ENCODE data around the gene TYW3.

Gene TYW3, protein sequence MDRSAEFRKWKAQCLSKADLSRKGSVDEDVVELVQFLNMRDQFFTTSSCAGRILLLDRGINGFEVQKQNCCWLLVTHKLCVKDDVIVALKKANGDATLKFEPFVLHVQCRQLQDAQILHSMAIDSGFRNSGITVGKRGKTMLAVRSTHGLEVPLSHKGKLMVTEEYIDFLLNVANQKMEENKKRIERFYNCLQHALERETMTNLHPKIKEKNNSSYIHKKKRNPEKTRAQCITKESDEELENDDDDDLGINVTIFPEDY

DNA sequence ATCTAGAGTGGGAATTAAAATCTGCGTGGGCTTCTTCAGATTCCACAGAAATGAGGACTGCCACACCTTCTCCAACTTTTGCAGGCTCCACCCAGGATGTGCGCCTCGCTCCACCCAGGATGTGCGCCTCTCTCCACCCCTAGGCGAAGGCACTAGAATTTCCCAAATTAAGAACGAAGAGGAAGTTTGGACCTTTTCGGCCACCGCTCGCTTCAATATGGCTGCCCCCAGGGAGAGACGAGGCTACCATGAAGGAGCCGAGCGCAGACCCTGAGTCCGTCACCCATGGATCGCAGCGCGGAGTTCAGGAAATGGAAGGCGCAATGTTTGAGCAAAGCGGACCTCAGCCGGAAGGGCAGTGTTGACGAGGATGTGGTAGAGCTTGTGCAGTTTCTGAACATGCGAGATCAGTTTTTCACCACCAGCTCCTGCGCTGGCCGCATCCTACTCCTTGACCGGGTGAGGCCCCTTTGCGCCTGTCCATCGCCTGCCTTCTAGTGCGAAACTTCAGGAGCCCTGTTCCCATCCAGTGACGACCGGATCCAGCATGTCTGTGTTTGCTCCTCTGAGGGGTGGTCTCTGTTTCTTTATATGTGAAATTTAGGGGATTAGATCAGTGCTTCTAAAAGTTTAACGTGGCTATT is at the start of gene TYW3, which contains the start of gene CRYZ:
Gene TYW3 (plus strand): TSS at position 193 of the 644 bp plus-strand sequence. CDS start 93 bp downstream, at position 286.
Gene CRYZ (minus strand): TSS at position 91 of the 644 bp plus-strand sequence. CDS start 8,229 bp downstream, outside the sequence.
- peak within 1 kb of the TSS; percentile 74 for H3K9ac ChIP-seq (ENCODE audit: low read length)
- H3K4me1 ChIP-seq (ENCODE audit: control insufficient read depth, insufficient read depth, low read length): peaks cover 27% of the 10 kb centered on the region
- H3K36me3 ChIP-seq (ENCODE audit: control insufficient read depth, insufficient read depth, low read length): peaks cover 10% of the 10 kb centered on the region

DNA sequence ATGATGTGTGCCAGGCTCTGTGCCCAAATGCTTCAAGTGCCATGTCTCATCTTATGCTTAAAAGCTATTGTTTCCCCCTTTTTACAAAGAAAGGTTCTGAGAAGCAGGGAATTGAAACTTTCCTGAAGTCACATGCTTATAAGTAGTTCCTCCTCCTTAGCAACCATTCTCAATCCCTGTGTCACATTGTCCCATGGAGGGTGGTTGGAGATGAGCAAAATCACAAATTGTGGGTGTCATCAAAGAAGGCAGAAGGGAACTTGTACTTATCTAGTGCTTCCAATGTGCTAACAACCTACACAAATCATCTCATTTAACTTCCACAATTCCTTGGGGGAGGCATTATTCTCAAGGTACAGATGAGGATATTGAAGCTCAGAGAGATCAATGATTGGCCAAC is 49.3 kb upstream of the TYW3 start:
- Histone ChIP-seq H3K4me1 (ENCODE audit: control insufficient read depth, insufficient read depth, low read length) (no peaks in the 10 kb centered on the region), H3K36me3 (ENCODE audit: control insufficient read depth, insufficient read depth, low read length) (no peaks in the 10 kb centered on the region), H3K9ac (ENCODE audit: low read length) (no peak overlapping the region), H3K4me3 (ENCODE audit: low read length) (no peak overlapping the region), H3K27me3 (ENCODE audit: control insufficient read depth, insufficient read depth, low read length) (no peaks in the 10 kb centered on the region), H3K27ac (ENCODE audit: low read depth, low read length) (no peak overlapping the region)

More for the DNA sequence above, at the start of gene TYW3, which contains the start of gene CRYZ:
- Histone ChIP-seq H3K27me3 (ENCODE audit: control insufficient read depth, insufficient read depth, low read length) (no peaks in the 10 kb centered on the region), H3K27ac (ENCODE audit: low read depth, low read length) (peak within 1 kb of the TSS; percentile 93), H3K4me3 (ENCODE audit: low read length) (peak within 1 kb of the TSS; percentile 98)

DNA sequence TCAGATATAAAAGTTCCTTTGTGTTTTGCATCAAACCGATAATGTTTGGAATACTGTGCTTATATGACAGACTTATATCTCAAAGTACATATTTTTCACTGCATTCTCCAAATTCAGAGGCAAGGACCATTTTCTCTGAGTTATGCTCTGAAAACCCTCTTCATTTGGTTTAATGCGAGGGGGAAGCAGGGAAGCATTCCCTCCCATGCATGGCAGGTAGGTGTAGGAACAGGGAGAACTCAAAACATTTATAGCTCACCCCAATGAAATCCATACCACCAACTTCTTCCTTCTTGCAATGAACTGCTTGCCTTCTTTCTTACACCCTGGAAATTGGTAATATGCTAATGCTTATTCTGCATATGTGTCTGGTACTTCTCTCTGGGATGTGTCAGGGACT is 48.7 kb upstream of the TYW3 start:
- Histone ChIP-seq H3K36me3 (ENCODE audit: control insufficient read depth, insufficient read depth, low read length) (no peaks in the 10 kb centered on the region), H3K4me3 (ENCODE audit: low read length) (no peak overlapping the region), H3K4me1 (ENCODE audit: control insufficient read depth, insufficient read depth, low read length) (no peaks in the 10 kb centered on the region), H3K27me3 (ENCODE audit: control insufficient read depth, insufficient read depth, low read length) (no peaks in the 10 kb centered on the region), H3K9ac (ENCODE audit: low read length) (no peak overlapping the region), H3K27ac (ENCODE audit: low read depth, low read length) (no peak overlapping the region)

DNA sequence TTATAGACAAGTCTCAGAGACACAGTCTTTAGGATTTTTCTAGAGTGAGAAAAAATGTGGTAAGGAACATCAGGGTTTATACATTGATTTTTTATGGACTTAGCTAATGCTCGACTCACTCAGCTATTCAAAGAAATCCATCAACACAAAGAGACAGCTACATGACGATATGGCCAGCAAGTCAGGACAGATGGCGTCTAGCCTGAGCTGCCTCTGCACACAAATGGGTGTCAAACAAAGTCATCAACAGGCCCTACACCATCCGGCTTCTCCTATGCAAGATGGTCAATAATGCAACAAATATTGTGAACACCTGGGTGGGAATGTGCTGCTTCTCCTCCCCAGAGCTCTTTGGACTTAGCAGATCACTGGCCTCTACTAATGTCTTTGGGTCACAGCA is 46.0 kb upstream of the TYW3 start:
- H3K4me3 ChIP-seq (ENCODE audit: low read length): no peak overlapping the region
- H3K9ac ChIP-seq (ENCODE audit: low read length): no peak overlapping the region
- H3K27ac ChIP-seq (ENCODE audit: low read depth, low read length): no peak overlapping the region
- H3K27me3 ChIP-seq (ENCODE audit: control insufficient read depth, insufficient read depth, low read length): no peaks in the 10 kb centered on the region
- H3K36me3 ChIP-seq (ENCODE audit: control insufficient read depth, insufficient read depth, low read length): no peaks in the 10 kb centered on the region
- H3K4me1 ChIP-seq (ENCODE audit: control insufficient read depth, insufficient read depth, low read length): no peaks in the 10 kb centered on the region

DNA sequence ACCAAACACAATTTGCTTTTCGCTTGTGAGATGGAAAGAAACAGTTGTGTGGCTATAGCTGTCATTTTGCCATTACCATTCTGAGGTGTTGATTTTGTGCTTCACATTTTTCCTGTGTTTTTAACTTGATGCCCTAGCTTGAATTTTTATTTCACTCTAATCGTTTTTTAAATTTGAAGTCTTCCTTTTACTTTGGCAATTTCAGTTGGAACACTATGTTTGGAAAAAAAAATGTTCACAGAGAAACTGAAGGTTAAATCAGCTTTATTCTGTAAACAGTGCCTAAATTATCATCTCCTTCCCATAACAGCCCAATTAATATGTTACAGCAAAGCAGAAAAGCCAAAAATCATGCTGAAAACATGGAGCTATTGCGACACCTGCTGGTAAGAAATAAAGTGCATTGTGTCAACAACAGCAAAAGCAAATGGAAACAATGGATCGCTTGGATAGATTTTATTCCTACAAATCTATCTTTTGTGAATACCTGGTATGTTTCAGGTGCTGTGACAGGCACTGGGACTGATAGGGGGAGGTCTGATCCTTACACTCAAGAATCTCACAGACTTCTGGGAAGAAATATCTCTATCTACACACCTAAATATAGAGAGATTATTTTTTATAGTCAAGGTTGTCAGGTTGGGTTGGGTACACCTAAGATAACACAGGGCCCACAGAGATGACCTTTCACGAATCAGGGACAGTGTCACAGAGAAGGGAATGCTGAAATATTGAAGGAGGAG is 43.2 kb upstream of the TYW3 start:
- H3K4me3 ChIP-seq (ENCODE audit: low read length): no peak overlapping the region
- no peak overlapping the region for H3K9ac ChIP-seq (ENCODE audit: low read length)
- no peaks in the 10 kb centered on the region for H3K4me1 ChIP-seq (ENCODE audit: control insufficient read depth, insufficient read depth, low read length)
- no peak overlapping the region for H3K27ac ChIP-seq (ENCODE audit: low read depth, low read length)
- H3K27me3 ChIP-seq (ENCODE audit: control insufficient read depth, insufficient read depth, low read length): no peaks in the 10 kb centered on the region
- no peaks in the 10 kb centered on the region for H3K36me3 ChIP-seq (ENCODE audit: control insufficient read depth, insufficient read depth, low read length)

DNA sequence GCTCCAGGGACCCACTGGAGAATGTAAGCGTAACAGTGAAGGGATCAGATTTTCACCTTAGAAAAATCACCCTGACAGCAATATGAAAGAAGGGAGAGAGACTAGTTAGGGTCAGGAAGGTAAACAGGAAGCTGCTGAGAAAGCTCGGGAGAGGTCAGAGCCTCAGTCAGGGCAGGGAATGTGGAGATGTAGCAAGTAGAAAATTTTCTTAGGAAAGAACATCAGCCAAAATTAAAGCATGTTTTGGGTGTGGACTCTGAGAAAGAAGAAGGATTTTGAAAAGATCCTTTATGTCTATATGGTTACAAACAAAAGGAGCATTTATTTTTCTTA is 42.6 kb upstream of the TYW3 start:
- Histone ChIP-seq H3K9ac (ENCODE audit: low read length) (no peak overlapping the region), H3K36me3 (ENCODE audit: control insufficient read depth, insufficient read depth, low read length) (no peaks in the 10 kb centered on the region), H3K27ac (ENCODE audit: low read depth, low read length) (no peak overlapping the region), H3K27me3 (ENCODE audit: control insufficient read depth, insufficient read depth, low read length) (no peaks in the 10 kb centered on the region), H3K4me1 (ENCODE audit: control insufficient read depth, insufficient read depth, low read length) (no peaks in the 10 kb centered on the region), H3K4me3 (ENCODE audit: low read length) (no peak overlapping the region)

DNA sequence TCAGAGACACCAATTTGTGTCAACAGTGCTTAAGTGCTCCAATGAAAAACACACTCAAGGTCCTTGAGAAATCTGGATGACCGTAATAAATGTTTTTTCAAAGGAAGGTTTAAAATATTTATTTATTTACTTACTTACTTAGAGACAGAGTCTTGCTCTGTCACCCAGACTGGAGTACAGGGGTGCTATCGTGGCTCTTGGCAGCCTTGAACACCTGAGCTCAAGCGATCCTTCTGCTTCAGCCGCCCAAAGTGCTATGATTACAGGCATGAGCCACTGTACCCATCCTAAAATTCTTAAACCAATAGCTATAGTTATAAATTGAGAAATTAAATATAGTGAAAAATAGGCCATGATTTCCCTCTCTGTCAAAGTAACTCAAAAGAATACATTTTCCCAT is 42.0 kb upstream of the TYW3 start:
- no peaks in the 10 kb centered on the region for H3K27me3 ChIP-seq (ENCODE audit: control insufficient read depth, insufficient read depth, low read length)
- H3K4me1 ChIP-seq (ENCODE audit: control insufficient read depth, insufficient read depth, low read length): no peaks in the 10 kb centered on the region
- no peak overlapping the region for H3K9ac ChIP-seq (ENCODE audit: low read length)
- H3K27ac ChIP-seq (ENCODE audit: low read depth, low read length): no peak overlapping the region
- no peaks in the 10 kb centered on the region for H3K36me3 ChIP-seq (ENCODE audit: control insufficient read depth, insufficient read depth, low read length)
- no peak overlapping the region for H3K4me3 ChIP-seq (ENCODE audit: low read length)

DNA sequence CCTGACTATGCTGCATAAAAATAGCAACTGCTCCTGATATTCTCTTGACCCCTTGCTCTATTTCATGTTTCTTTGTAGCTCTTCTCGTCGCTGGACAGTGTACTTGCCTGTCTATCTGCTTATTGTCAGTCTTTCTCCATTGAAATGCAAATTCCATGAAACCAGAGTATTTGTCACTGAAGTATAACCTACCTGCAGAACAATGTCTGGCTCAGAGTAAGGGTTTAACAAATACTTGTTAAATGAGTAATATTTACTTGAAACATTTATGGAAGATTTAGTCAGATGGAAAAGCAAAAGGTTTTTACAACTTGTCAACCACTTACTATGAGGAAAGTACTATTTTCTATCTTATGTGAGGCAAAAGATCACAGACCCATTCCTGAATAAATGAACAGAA is 39.5 kb upstream of the TYW3 start:
- Histone ChIP-seq H3K27me3 (ENCODE audit: control insufficient read depth, insufficient read depth, low read length) (no peaks in the 10 kb centered on the region), H3K4me3 (ENCODE audit: low read length) (no peak overlapping the region), H3K9ac (ENCODE audit: low read length) (no peak overlapping the region), H3K4me1 (ENCODE audit: control insufficient read depth, insufficient read depth, low read length) (no peaks in the 10 kb centered on the region), H3K27ac (ENCODE audit: low read depth, low read length) (no peak overlapping the region), H3K36me3 (ENCODE audit: control insufficient read depth, insufficient read depth, low read length) (no peaks in the 10 kb centered on the region)

DNA sequence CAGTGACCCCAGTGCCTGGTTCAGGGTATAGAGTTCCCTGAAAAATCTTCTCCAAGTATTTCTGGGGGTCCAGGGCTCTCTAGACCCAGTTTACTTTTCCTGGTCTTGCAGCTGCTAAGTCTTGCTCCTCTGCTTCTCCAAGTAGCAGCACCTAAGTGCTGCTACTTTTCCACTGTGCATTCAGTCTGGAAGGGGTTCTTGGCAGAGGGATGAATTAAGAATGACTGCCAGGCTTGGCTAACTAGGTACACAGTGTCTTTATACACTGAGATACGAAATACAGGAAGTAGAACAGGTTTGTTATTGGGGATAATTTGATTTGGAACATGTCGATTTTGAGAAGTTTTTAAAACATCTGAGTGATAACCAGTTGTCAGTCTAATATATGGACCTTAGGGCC is 35.1 kb upstream of the TYW3 start:
- no peaks in the 10 kb centered on the region for H3K27me3 ChIP-seq (ENCODE audit: control insufficient read depth, insufficient read depth, low read length)
- no peak overlapping the region for H3K27ac ChIP-seq (ENCODE audit: low read depth, low read length)
- H3K4me1 ChIP-seq (ENCODE audit: control insufficient read depth, insufficient read depth, low read length): no peaks in the 10 kb centered on the region
- no peaks in the 10 kb centered on the region for H3K36me3 ChIP-seq (ENCODE audit: control insufficient read depth, insufficient read depth, low read length)
- no peak overlapping the region for H3K4me3 ChIP-seq (ENCODE audit: low read length)
- no peak overlapping the region for H3K9ac ChIP-seq (ENCODE audit: low read length)

DNA sequence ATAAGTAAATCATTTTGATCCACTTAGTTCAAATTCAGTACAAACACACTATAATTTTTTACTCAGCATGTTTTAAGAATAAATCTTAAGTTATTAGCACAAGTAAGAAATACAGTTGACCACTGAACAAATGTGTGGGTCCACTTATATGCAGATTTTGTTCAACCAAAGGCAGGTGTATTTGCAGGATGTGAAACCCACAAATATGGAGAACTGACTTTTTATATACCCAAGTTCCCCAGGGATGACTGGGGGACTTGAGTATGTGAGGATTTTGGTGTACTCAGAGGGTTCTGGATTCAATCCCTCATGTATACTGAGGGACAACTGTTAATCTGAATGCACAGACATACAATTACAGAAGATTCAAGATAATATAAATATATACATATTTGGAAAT is 33.6 kb upstream of the TYW3 start:
- no peak overlapping the region for H3K27ac ChIP-seq (ENCODE audit: low read depth, low read length)
- H3K36me3 ChIP-seq (ENCODE audit: control insufficient read depth, insufficient read depth, low read length): no peaks in the 10 kb centered on the region
- H3K4me1 ChIP-seq (ENCODE audit: control insufficient read depth, insufficient read depth, low read length): no peaks in the 10 kb centered on the region
- H3K4me3 ChIP-seq (ENCODE audit: low read length): no peak overlapping the region
- H3K9ac ChIP-seq (ENCODE audit: low read length): no peak overlapping the region
- H3K27me3 ChIP-seq (ENCODE audit: control insufficient read depth, insufficient read depth, low read length): no peaks in the 10 kb centered on the region

DNA sequence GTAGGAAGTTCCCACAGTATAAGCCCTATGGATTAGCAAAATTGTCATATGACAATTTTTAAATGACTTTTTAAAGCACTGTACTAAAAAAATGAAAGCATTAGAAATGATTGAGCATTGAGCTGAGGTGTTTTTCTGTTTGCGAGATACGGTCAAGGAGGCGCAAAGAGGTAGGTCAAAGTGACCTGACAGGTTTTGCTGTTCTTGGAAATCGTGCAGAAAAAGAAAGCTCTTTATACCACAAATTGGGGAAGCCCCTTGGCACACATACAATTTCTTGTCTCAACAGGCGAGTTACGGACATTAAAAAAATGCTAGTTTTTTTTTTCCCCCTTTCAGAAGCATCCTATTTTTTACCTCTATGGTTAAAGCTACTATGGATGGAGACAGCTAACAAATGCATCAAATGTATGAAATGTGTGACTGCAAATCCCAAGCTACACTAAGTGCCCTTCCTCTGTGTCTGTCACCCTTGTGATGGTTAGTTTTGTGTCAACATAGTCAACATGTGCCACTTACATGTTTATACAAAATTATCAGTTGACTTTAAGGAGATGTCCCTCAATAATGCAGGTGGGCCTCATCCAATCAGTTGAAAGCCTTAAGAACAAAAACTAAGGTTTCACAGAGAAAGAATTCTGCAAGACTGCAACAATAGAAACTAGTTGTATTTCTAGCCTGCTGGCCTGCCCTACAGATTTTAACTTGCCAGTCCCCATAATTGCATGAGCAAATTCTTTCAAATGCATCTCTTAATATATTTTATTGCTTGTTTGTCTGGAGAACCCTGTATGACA is 29.4 kb upstream of the TYW3 start:
- Histone ChIP-seq H3K4me1 (ENCODE audit: control insufficient read depth, insufficient read depth, low read length) (no peaks in the 10 kb centered on the region), H3K4me3 (ENCODE audit: low read length) (no peak overlapping the region), H3K36me3 (ENCODE audit: control insufficient read depth, insufficient read depth, low read length) (no peaks in the 10 kb centered on the region), H3K27me3 (ENCODE audit: control insufficient read depth, insufficient read depth, low read length) (no peaks in the 10 kb centered on the region), H3K9ac (ENCODE audit: low read length) (no peak overlapping the region), H3K27ac (ENCODE audit: low read depth, low read length) (no peak overlapping the region)

DNA sequence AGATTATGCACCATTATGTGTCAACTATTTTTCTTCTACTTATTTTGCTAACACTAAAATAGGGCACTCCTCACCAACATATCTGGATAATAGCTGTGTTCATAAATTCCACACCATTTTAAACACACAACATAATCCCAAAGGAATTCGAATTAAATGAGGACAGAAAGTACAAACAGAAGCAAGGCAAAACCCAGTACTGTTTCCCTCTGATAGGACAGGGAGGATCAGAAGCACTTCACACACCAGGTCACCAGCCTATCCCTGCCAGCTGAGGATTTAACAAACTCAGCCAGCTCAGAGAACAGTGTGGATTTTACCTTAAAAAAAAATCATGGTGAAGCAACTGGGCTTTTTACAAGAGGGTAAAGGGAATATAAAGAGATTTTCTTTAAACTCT is 20.1 kb upstream of the TYW3 start:
- Histone ChIP-seq H3K27ac (ENCODE audit: low read depth, low read length) (no peak overlapping the region), H3K36me3 (ENCODE audit: control insufficient read depth, insufficient read depth, low read length) (peaks cover 2% of the 10 kb centered on the region), H3K9ac (ENCODE audit: low read length) (no peak overlapping the region), H3K4me3 (ENCODE audit: low read length) (no peak overlapping the region), H3K27me3 (ENCODE audit: control insufficient read depth, insufficient read depth, low read length) (no peaks in the 10 kb centered on the region), H3K4me1 (ENCODE audit: control insufficient read depth, insufficient read depth, low read length) (peaks cover 2% of the 10 kb centered on the region)

Data from rectal smooth muscle tissue (tissue), 1 donor.